Gastroesophageal sphincter (tissue), 4 donors: ENCODE data around the gene BDH1. TPM values are rescaled to one million over a fixed set of nuclear protein-coding genes. Genes with fewer than 3 reads are reported as not detected.

Experiments
- ATAC-seq: fragments of 150-250 bp; one replicate; pipeline ENCODE4 v1.9.1; 2016; ENCODE audit warnings: mild to moderate bottlenecking, moderate library complexity
- H3K27ac ChIP-seq, 4 donors: fragments of 200-600 bp; sonication (generic) in 3 of 4; 1 replicate in 3 of 4; 2 replicates in 1 of 4; pipeline ENCODE4 v1.5.1; 2016 to 2019
- H3K27me3 ChIP-seq: fragments of 200-600 bp; sonication (generic); one replicate; pipeline ENCODE4 v1.5.1; 2019
- H3K36me3 ChIP-seq, 2 donors: fragments of 200-600 bp; sonication (generic); one replicate each; pipeline ENCODE4 v1.5.1; 2019; ENCODE audit warnings: control low read depth in 1 of 2
- H3K4me1 ChIP-seq, 3 donors: fragments of 200-600 bp; sonication (generic); 1 replicate in 2 of 3; 2 replicates in 1 of 3; pipeline ENCODE4 v1.5.1; 2016 to 2019; ENCODE audit warnings: control low read depth in 2 of 3
- H3K4me3 ChIP-seq, 2 donors: fragments of 200-600 bp; sonication (generic); one replicate each; pipeline ENCODE4 v1.5.1; 2019; ENCODE audit warnings: mild to moderate bottlenecking in 1 of 2, moderate library complexity in 1 of 2
- H3K9me3 ChIP-seq, 3 donors: fragments of 200-600 bp; sonication (generic); one replicate each; pipeline ENCODE4 v1.5.1; 2017 to 2019; ENCODE audit warnings: control low read depth in 2 of 3
- EP300 ChIP-seq: sonication (generic); formaldehyde crosslinking; IDR thresholded peaks from one replicate; pipeline ENCODE4 v1.6.1; 2017; ENCODE audit warnings: antibody characterized with exemption, mild to moderate bottlenecking
- POLR2A ChIP-seq, 2 donors: fragments of 450-650 bp; IDR thresholded peaks; one replicate each; pipeline ENCODE4 v1.6.1; 2017; ENCODE audit warnings: antibody characterized with exemption in 2 of 2, mild to moderate bottlenecking in 2 of 2, moderate library complexity in 1 of 2
- POLR2AphosphoS5 ChIP-seq: sonication (generic); formaldehyde crosslinking; IDR thresholded peaks from one replicate; pipeline ENCODE4 v1.6.1; 2017; ENCODE audit warnings: antibody characterized with exemption
- WGBS, 2 donors: methylation state at CpG; one replicate each; pipeline ENCODE4 v1.1.5; 2018; ENCODE audit warnings: low coverage in 1 of 2; 5-methylcytosine and 5-hydroxymethylcytosine counted together
- total RNA-seq, 4 donors: library from RNA; depleted of rRNA; stranded (reverse); fragments of >200 nt; gene quantifications; one replicate each; pipeline ENCODE4 v1.1.0, GENCODE V29; 2016
- TF ChIP-seq, protein P1 (sequence below), 4 experiments: fragments of 200-600 bp in 2 of 4; fragments of 450-650 bp in 2 of 4; sonication (generic) in 1 of 4; IDR thresholded peaks; one replicate each; pipeline ENCODE4 v1.5.1; 2017 to 2019; ENCODE audit warnings: antibody characterized with exemption in 4 of 4, mild to moderate bottlenecking in 2 of 4, moderate library complexity in 2 of 4

Gene BDH1
- total RNA-seq, 4 donors from 2014 or later: 8.6 to 16.2 (median 12.3) TPM

DNA sequence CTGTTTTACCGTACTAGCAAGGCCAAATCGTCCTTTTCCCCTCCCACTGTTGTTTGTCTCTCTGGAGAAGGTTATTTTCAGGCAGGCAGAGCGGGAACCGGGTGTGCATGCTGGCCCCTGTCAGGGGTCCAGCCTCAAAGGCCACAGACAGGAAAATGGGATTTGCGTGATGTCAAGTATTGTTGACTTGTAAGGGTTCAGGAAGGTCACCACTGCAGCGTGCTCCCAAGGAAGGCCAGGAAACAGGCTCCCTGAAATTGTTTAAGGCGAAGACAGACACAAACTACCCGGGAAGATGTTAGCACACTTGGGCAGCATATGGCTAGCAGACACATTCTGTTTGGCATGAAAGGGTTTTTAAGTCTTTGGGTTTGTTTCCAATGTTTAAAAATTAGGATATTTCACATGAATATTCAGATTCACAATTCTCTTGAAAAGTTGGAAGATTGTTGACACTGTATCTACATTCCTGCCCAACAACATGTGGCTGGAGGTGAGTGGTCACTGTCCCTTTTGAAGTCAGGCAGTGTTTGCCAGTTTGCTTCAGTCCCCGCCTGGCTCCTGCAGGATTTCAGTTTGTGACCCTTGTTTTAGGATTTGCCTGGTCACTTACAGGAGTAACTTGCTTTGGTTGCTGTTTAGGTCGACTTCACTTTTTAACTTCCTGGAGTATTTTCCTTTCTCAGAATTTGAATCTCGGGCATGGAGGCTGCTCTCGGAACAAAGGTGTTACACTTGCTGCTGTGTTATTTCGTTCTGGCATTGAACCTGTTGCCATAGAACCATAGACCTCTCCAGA is 90.4 kb downstream of the BDH1 start:
- 60 to 62% methylated on average over 6 to 13 of the region's 13 CpGs for WGBS, 2 donors
- ATAC-seq: no peak
- Histone ChIP-seq H3K4me3 (no peak overlapping the region), H3K36me3 (no peaks in the 10 kb centered on the region), H3K27me3 (no peaks in the 10 kb centered on the region), H3K27ac (no peak overlapping the region), H3K4me1 (peaks cover 0 to 16% (median 3%) of the 10 kb centered on the region in 3 donors), H3K9me3 (no peaks in the 10 kb centered on the region)
- TF ChIP-seq, protein P1, sequence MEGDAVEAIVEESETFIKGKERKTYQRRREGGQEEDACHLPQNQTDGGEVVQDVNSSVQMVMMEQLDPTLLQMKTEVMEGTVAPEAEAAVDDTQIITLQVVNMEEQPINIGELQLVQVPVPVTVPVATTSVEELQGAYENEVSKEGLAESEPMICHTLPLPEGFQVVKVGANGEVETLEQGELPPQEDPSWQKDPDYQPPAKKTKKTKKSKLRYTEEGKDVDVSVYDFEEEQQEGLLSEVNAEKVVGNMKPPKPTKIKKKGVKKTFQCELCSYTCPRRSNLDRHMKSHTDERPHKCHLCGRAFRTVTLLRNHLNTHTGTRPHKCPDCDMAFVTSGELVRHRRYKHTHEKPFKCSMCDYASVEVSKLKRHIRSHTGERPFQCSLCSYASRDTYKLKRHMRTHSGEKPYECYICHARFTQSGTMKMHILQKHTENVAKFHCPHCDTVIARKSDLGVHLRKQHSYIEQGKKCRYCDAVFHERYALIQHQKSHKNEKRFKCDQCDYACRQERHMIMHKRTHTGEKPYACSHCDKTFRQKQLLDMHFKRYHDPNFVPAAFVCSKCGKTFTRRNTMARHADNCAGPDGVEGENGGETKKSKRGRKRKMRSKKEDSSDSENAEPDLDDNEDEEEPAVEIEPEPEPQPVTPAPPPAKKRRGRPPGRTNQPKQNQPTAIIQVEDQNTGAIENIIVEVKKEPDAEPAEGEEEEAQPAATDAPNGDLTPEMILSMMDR (IDR thresholded peaks at IDR 0.05): no peak
- TF ChIP-seq POLR2AphosphoS5: no peak
- TF ChIP-seq EP300: no peak
- TF ChIP-seq POLR2A (IDR thresholded peaks at IDR 0.05): no peak

DNA sequence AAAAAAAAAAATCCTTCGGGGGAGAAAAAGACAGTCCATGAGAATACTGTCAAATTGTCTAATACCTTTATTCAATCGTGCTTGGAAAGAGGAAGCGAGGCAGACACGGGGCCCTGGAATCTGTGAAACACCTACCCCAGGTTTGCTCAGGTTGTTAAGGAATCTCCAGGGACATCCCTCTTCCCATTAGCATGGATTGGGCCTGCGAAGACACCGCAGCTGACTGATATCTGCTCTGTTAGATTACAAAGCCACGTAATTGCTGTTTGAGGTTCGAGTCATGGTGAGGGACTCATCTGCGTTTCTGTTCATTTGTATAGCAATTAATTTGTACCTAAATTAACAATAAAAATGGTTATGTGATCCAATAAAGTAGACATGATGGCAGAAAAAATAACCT is 91.0 kb downstream of the BDH1 start:
- Histone ChIP-seq H3K36me3 (no peaks in the 10 kb centered on the region), H3K27ac (no peak overlapping the region), H3K4me3 (no peak overlapping the region), H3K4me1 (peaks cover 0 to 16% (median 3%) of the 10 kb centered on the region in 3 donors), H3K9me3 (no peaks in the 10 kb centered on the region), H3K27me3 (no peaks in the 10 kb centered on the region)
- WGBS, 2 donors: 78 to 84% methylated on average over 6 to 9 of the region's 9 CpGs
- TF ChIP-seq POLR2AphosphoS5 (no peak), POLR2A (IDR thresholded peaks at IDR 0.05) (no peak), EP300 (no peak)
- TF ChIP-seq, protein P1 (IDR thresholded peaks at IDR 0.05): no peak
- ATAC-seq: no peak

DNA sequence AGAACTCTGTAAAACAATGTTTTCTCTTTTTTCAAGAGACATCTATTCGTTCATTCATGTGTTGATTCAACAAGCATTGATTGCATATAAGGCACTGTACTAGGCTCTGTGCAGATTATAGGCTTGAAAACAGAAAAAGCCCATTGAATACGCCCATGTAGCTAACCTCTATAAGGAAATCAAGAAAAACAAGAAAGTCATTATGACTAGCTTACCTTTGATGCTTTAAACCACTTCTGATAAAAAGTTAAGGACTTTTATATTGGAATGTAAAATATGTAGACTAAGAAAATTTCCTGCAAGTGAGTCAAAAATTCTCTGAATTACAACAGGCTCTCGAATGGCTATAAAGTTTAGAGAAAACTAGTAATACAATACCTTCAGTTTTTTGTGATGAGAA is 92.5 kb downstream of the BDH1 start:
- Histone ChIP-seq H3K4me1 (peaks cover 0 to 16% (median 3%) of the 10 kb centered on the region in 3 donors), H3K27me3 (no peaks in the 10 kb centered on the region), H3K27ac (no peak overlapping the region), H3K36me3 (no peaks in the 10 kb centered on the region), H3K4me3 (no peak overlapping the region), H3K9me3 (no peaks in the 10 kb centered on the region)
- TF ChIP-seq POLR2AphosphoS5 (no peak), EP300 (no peak), POLR2A (IDR thresholded peaks at IDR 0.05) (no peak)
- TF ChIP-seq, protein P1 (IDR thresholded peaks at IDR 0.05): no peak
- 63 to 83% methylated on average over 2 to 3 of the region's 3 CpGs for WGBS, 2 donors
- no peak for ATAC-seq

DNA sequence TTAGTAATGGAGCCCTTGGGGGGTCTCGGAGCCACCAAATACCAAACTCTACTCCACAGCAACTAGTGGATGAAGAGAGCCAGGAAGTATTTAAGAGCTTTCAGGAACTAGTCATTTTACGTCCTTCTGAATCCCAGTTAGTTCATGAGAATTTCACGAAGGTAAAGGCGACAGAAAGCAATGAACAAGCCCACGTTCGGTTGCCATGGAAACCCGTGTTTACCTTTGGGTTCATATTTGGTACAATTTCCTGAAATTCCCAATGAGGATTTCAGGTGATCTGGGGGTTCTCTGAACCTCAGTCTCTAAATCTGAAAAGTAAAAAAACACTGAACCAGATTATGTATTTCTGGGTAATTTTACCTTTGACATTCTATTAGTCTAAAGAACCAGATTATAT is 93.0 kb downstream of the BDH1 start:
- no peaks in the 10 kb centered on the region for H3K27me3 ChIP-seq
- no peaks in the 10 kb centered on the region for H3K9me3 ChIP-seq
- H3K27ac ChIP-seq: no peak overlapping the region
- 57 to 69% methylated on average over 5 to 6 of the region's 7 CpGs for WGBS, 2 donors
- no peak overlapping the region for H3K4me3 ChIP-seq
- H3K36me3 ChIP-seq: no peaks in the 10 kb centered on the region
- H3K4me1 ChIP-seq: peaks cover 0 to 14% (median 3%) of the 10 kb centered on the region in 3 donors
- TF ChIP-seq POLR2A (IDR thresholded peaks at IDR 0.05): no peak
- TF ChIP-seq POLR2AphosphoS5: no peak
- TF ChIP-seq, protein P1 (IDR thresholded peaks at IDR 0.05): no peak
- TF ChIP-seq EP300: no peak
- ATAC-seq: no peak

DNA sequence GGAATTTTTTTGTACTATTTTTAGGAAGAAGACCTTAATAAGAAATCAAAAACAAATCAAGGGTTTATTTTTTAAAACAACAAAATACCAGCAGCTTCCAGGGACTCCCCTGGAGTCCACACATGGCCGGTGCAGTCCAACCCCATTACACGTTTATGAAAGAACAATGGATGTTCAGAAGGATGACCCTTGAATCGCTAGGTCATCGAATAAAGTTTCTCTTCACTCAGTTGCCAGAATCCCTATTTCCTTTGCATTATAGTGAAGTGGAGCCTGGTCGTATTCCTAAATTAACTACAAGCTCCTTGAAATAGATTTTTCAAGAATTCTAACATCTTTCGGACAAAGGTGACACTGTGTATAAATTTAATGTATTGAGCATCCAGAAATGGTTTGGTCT is 95.1 kb downstream of the BDH1 start:
- no peak overlapping the region for H3K4me3 ChIP-seq
- TF ChIP-seq EP300: no peak
- TF ChIP-seq, protein P1 (IDR thresholded peaks at IDR 0.05): no peak
- TF ChIP-seq POLR2AphosphoS5: no peak
- TF ChIP-seq POLR2A (IDR thresholded peaks at IDR 0.05): no peak
- no peak for ATAC-seq
- peaks cover 0 to 15% (median 3%) of the 10 kb centered on the region in 3 donors for H3K4me1 ChIP-seq
- H3K27ac ChIP-seq: no peak overlapping the region
- H3K27me3 ChIP-seq: no peaks in the 10 kb centered on the region
- no peaks in the 10 kb centered on the region for H3K36me3 ChIP-seq
- 62 to 71% methylated on average over 6 of the region's 6 CpGs for WGBS, 2 donors
- H3K9me3 ChIP-seq: no peaks in the 10 kb centered on the region
